ENCODE measurements around the gene PDLIM5. TPM values are rescaled to one million over a fixed set of nuclear protein-coding genes. Genes with fewer than 3 reads are reported as not detected.
"Not testable (repeated sequence)": the region's sequence is repeated elsewhere in the genome, so short reads cannot be mapped to it uniquely, and the experiment has no call there.

PDLIM5 gene
- total RNA-seq, 2 donors from 2014 or later = 129 to 168 TPM

DNA sequence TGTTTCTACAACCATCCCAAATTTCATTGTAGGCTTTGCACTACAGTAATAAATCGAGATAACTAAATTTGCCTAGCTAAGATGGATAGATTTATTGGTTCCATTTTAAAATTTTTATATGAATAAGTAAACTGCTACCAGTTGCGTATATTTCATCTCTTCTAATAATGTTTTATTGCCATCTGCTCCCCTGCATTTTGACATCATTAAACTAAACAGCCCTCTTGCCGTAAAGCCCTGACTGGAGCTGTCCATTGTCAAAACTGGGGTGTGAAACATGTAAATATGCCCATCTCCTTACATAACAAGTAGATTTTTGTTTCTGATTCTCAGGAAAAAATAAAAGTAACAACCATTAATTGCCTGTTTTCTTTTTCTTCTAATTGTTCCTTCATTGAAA lies 175.2 kb downstream of the PDLIM5 start:
- Histone ChIP-seq H3K27me3 (no peaks in the 10 kb centered on the region), H3K4me1 (no peaks in the 10 kb centered on the region), H3K27ac (no peak overlapping the region), H3K4me3 (no peak overlapping the region), H3K36me3 (no peaks in the 10 kb centered on the region), H3K9me3 (no peaks in the 10 kb centered on the region), H3K9ac (ENCODE audit: low read depth in 2 of 2, low read length in 2 of 2) (no peak overlapping the region)
- no peak for DNase-seq
- TF ChIP-seq, protein P1, sequence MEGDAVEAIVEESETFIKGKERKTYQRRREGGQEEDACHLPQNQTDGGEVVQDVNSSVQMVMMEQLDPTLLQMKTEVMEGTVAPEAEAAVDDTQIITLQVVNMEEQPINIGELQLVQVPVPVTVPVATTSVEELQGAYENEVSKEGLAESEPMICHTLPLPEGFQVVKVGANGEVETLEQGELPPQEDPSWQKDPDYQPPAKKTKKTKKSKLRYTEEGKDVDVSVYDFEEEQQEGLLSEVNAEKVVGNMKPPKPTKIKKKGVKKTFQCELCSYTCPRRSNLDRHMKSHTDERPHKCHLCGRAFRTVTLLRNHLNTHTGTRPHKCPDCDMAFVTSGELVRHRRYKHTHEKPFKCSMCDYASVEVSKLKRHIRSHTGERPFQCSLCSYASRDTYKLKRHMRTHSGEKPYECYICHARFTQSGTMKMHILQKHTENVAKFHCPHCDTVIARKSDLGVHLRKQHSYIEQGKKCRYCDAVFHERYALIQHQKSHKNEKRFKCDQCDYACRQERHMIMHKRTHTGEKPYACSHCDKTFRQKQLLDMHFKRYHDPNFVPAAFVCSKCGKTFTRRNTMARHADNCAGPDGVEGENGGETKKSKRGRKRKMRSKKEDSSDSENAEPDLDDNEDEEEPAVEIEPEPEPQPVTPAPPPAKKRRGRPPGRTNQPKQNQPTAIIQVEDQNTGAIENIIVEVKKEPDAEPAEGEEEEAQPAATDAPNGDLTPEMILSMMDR (IDR thresholded peaks at IDR 0.05) = no peak
- intact Hi-C loops (cut with DNase I) = loop anchor here (10.0 kb wide), 2 partner anchors 468 to 498 kb away; no protein-coding TSS in a partner anchor

DNA sequence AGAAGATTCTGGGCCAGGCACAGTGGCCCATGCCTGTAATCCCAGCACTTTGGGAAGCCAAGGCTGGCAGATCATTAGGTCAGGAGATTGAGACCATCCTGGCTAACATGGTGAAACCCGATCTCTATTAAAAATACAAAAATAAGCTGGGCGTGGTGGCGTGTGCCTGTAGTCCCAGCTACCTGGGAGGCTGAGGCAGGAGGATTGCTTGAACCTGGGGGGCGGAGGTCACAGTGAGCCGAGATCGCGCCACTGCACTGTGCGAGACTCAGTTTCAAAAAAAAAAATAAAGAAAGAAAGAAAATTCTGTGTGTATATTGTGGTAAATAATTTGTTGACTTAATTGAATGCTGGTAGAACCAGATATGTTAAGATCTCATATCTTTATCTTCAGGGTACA lies 177.3 kb downstream of the PDLIM5 start:
- not testable (repeated sequence) for H3K4me1 ChIP-seq; H3K27me3 ChIP-seq; H3K9me3 ChIP-seq; H3K36me3 ChIP-seq; H3K27ac ChIP-seq; H3K4me3 ChIP-seq; DNase-seq; H3K9ac ChIP-seq (ENCODE audit: low read depth in 2 of 2, low read length in 2 of 2)
- intact Hi-C loops (cut with DNase I) = loop anchor here (10.0 kb wide), 2 partner anchors 466 to 496 kb away; no protein-coding TSS in a partner anchor

DNA sequence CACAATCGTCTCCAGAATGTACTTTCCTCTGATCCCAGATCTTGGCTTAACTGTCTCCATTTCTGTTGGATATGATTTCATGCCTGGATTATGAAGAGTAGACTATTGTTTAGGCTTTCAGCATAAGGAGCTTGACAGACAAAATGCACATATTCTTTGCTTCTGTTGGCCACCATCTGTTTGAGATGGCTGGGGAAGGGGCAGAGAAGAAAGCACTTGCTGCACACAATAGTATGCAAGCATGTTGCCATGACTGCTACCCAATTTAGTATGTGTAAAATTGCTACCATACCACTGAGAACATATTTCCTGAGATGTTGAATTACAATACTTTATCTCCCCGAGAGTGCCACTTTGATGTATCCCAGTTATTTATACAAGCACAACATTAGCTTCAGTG lies 178.1 kb downstream of the PDLIM5 start:
- no peak for DNase-seq
- H3K4me3 ChIP-seq = no peak overlapping the region
- TF ChIP-seq, protein P1 (IDR thresholded peaks at IDR 0.05) = no peak
- no peaks in the 10 kb centered on the region for H3K36me3 ChIP-seq
- no peaks in the 10 kb centered on the region for H3K4me1 ChIP-seq
- H3K27me3 ChIP-seq = no peaks in the 10 kb centered on the region
- H3K27ac ChIP-seq = no peak overlapping the region
- H3K9ac ChIP-seq (ENCODE audit: low read depth in 2 of 2, low read length in 2 of 2) = no peak overlapping the region
- intact Hi-C loops (cut with DNase I) = loop anchor here (10.0 kb wide), 2 partner anchors 465 to 495 kb away; no protein-coding TSS in a partner anchor
- H3K9me3 ChIP-seq = no peaks in the 10 kb centered on the region

DNA sequence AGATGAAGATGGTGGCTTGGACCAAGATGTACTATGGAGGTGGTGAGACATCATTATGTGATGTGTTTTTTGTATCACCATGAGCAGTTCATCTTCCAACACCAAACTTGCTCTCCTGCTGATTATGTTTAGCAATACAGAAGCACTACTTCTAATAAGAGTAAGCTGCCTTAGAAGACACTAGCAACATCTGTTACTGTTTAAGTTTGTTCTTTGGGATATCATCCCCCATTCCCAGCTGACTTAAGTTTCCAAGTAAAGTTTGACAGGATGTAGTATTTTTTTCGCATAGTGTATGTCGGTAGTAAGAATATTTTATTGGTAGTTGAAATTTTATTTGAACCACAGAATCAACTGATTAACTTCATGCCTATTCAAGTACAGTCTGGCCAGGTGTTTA lies 182.5 kb downstream of the PDLIM5 start:
- no peaks in the 10 kb centered on the region for H3K27me3 ChIP-seq
- H3K4me3 ChIP-seq = no peak overlapping the region
- H3K9ac ChIP-seq (ENCODE audit: low read depth in 2 of 2, low read length in 2 of 2) = no peak overlapping the region
- no peaks in the 10 kb centered on the region for H3K4me1 ChIP-seq
- no peak for DNase-seq
- intact Hi-C loops (cut with DNase I) = no loop called here
- no peaks in the 10 kb centered on the region for H3K36me3 ChIP-seq
- TF ChIP-seq, protein P1 (IDR thresholded peaks at IDR 0.05) = no peak
- H3K9me3 ChIP-seq = no peaks in the 10 kb centered on the region
- no peak overlapping the region for H3K27ac ChIP-seq

DNA sequence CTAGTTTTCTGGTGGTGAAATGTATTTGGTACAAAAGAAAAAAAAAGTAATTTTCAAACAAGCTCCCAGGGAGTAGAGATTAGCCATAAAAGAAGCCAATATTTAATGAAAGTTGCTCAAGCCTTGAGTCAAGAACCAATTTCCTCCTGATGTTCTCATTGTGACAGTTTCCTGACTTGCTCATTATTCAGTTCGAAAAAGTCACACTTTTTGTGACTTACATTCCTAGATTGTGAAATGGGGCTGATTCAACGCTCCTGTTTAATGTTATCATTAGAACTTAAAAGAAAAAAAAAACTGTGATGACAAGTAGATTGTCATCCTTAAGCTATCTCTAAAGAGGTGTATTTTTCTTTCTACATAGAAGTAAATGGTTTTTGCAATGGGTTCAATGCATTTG lies 183.4 kb downstream of the PDLIM5 start:
- H3K9me3 ChIP-seq = no peaks in the 10 kb centered on the region
- no peaks in the 10 kb centered on the region for H3K36me3 ChIP-seq
- H3K27ac ChIP-seq = no peak overlapping the region
- TF ChIP-seq, protein P1 (IDR thresholded peaks at IDR 0.05) = no peak
- H3K4me3 ChIP-seq = no peak overlapping the region
- intact Hi-C loops (cut with DNase I) = no loop called here
- no peaks in the 10 kb centered on the region for H3K4me1 ChIP-seq
- H3K27me3 ChIP-seq = no peaks in the 10 kb centered on the region
- no peak overlapping the region for H3K9ac ChIP-seq (ENCODE audit: low read depth in 2 of 2, low read length in 2 of 2)
- DNase-seq = no peak

DNA sequence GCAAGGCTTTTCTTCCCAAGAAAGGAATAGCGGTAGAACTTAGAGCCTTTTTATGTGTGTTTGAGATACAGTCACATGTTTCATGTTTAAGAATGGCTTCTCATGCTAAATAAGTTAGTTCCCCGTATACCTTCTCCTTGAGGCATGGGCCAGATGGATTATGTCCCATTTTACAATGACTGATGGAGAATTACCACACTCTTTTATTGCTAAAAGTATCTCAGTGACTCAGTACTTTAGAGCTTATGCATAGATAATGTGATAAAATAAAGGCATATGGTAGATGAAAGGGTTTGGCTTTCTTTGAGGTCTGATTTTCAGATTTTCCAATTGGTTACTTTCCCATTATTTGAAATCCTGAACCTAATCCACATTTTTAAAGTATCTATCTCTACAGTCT lies 184.3 kb downstream of the PDLIM5 start:
- H3K27me3 ChIP-seq = no peaks in the 10 kb centered on the region
- no peak overlapping the region for H3K27ac ChIP-seq
- no peaks in the 10 kb centered on the region for H3K4me1 ChIP-seq
- no peak overlapping the region for H3K4me3 ChIP-seq
- DNase-seq = no peak
- TF ChIP-seq, protein P1 (IDR thresholded peaks at IDR 0.05) = no peak
- H3K9me3 ChIP-seq = no peaks in the 10 kb centered on the region
- intact Hi-C loops (cut with DNase I) = no loop called here
- H3K36me3 ChIP-seq = no peaks in the 10 kb centered on the region
- no peak overlapping the region for H3K9ac ChIP-seq (ENCODE audit: low read depth in 2 of 2, low read length in 2 of 2)

All from colonic mucosa (tissue), 4 donors.